H7 (cell line): ENCODE results near the gene LHX1. TPM values are rescaled to one million over a fixed set of nuclear protein-coding genes. Genes with fewer than 3 reads are reported as not detected.

ENCODE experiments used
- DNase-seq: peaks from one replicate; pipeline ENCODE4 v3.0.0; 2012
- H3K27me3 ChIP-seq: 2 replicates; pipeline ENCODE4 v1.6.0; 2011; ENCODE audit warnings: mild to moderate bottlenecking, low read length; ENCODE audit not compliant: control insufficient read depth, insufficient read depth
- H3K36me3 ChIP-seq: replicated peaks from 2 replicates; pipeline ENCODE4 v1.5.1; 2011; ENCODE audit warnings: low read length; ENCODE audit not compliant: control insufficient read depth, insufficient read depth
- H3K4me3 ChIP-seq: 2 replicates; pipeline ENCODE4 v1.5.1; 2011; ENCODE audit warnings: low read depth, mild to moderate bottlenecking, control low read depth, low read length, moderate library complexity; ENCODE audit not compliant: insufficient read depth
- total RNA-seq: library from RNA; depleted of rRNA; stranded (reverse); fragments of >200 nt; shearing (Covaris generic); gene quantifications from 2 replicates; pipeline ENCODE4 v1.2.3, GENCODE V29; 2014

LHX1 gene
- total RNA-seq, 1 experiment from 2014 or later = 23.1 TPM

DNA sequence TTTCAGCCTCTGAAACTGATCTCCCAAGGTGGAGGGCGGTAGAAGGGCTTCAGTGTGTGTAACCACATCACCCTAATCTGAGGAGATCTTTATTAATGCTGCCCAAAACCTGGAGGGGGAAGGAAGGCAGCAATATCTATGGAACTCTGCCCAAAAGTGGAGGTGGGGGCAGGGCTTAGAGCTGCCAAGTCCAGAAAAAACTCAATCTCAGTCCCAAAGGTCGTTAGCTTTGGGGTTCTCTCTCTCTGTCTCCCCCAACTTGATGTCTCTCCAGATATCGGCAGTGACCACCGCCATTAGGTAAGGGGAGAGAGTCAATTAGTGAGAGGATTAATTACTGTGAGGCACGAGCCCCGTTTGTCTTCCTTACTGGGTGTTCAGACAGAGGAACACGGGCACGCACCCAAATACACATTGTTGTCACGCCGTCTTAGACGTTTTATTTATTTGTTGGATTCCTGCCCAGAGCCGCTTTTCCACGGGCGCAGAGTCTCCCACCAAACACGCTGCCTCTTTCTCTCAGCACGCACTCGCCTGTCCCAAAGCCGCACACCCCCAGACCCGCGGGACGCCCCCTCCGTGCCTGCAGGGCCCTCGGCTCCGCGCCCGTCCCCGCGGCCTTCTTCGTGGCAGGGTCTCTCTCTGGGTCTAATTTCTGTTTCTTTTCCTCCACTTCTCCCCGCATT lies 5.4 kb upstream of the LHX1 start:
- no peaks in the 10 kb centered on the region for H3K36me3 ChIP-seq
- H3K27me3 ChIP-seq = peaks cover 76% of the 10 kb centered on the region
- DNase-seq = peak; percentile 57
- H3K4me3 ChIP-seq = no peak overlapping the region

DNA sequence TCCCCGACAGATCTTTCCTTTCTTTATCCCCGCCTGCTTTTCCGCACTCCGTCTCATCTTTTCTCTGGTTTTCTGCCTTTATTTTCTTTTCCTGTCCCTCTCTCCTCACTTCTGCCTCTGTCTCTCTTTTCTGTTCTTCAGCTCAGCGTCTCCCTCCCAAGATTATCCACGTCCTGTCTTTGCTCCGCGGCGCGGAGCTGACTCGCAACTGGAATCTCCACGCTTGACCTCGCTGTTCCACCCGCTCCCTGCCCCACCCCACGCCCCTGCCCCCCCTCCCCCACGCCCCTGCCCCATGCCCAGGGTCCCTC lies 4.9 kb upstream of the LHX1 start:
- no peaks in the 10 kb centered on the region for H3K36me3 ChIP-seq
- no peak for DNase-seq
- peaks cover 81% of the 10 kb centered on the region for H3K27me3 ChIP-seq
- H3K4me3 ChIP-seq = no peak overlapping the region

DNA sequence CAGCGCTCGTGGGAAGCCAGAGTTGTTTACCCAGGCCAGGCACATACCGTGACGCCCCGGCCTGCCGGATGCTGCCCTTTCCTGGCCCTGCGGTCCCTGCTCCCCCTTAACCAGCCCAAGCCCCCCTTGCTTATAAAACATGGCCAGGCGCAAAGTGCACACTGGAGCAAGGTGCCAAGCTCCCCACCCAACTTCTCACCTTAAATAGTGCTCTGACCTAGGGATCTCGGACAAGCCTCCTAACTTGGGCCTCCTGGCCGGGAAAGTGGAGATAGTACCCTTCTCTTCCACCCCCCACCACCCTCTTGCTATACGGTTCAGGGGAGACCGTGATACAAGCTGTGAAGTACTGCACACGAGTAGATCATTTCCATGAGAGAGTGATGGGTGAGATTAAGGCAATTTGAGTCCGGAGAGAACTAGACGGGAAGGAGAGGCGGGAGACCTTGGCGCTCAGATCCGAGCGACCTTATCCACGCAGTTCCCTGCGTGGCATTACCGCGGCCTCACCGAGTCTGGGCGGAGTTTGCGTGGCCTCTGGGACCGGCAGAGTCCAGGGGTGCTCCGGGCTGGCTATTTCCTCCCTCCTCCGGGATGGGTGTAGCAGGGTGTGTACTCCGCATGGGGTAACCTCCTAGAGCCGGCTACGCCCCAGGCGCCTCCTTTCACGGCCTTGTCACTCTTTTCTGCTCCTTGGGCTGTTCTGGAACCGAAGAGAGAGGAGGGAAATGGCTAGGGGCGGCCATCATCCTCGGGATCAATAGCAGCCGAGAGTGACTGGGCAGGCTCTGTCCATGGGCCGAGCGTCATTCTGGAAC lies 4.4 kb upstream of the LHX1 start:
- peaks cover 87% of the 10 kb centered on the region for H3K27me3 ChIP-seq
- DNase-seq = peak; percentile 74

DNA sequence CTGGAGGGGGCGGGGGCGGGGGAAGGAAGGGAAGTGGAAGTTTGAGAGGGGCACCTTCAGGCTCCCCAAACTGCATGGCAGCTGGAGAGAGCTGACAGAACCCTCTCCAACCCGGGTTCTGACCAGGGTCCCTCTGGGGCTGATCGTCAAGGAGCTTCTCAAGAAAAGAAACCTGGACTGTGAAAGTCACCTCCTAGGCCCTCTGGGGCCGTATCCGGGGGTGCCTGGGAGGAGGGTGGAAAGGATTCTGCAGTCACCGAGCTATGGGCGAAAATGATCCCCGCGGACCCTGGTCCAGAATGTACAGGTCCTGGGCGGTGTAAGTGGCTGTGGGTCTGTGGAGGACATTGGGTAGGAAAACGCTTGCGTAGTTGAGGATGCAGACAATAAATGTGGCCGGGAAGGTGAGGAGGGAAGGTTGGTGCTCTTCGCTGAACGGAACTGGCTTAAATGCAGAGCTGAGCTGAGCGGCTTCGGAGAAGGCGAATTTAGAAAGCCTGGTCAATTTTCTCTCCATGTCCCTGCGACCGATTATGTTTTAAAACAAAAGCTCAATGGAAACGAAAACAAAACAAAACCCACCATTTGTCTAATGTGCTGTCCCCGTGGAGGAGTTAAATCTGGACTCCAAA lies 3.6 kb upstream of the LHX1 start:
- H3K27me3 ChIP-seq = peaks cover 94% of the 10 kb centered on the region
- no peak for DNase-seq

More for the DNA sequence above, 4.4 kb upstream of the LHX1 start:
- H3K4me3 ChIP-seq = peak overlapping the region; percentile 2; the same call in 1 of the 2 replicates
- H3K36me3 ChIP-seq = no peaks in the 10 kb centered on the region

DNA sequence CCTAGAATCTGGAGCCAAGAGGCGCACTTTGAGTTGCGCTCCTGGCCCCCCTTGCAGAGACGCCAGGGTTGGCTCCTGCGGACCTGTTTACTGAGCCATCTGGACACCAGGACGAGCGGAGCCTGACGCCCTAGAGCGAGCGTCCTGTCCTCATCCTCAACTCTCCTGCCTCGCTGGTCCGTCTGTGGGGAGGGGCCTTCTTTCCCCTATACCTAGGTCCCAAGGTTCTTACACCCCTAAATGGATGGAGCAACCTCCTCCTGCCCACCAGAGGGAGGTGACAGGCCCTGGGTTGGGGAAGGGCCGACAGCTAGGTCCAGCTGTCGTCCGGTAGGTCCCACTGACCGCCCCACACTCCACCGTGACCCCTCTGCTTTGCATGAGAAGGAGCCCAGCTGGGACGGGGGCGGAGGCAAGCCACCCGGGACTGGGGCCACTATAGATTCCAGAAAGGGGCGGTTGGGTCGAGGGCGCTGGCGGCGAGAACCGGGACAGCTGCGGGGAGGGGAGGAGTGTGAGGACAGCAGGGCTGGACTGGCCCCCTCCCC lies 3.1 kb upstream of the LHX1 start:
- H3K27me3 ChIP-seq = peaks cover 97% of the 10 kb centered on the region

More for the DNA sequence above, 3.6 kb upstream of the LHX1 start:
- H3K4me3 ChIP-seq = no peak overlapping the region; the same call in 1 of the 2 replicates
- no peaks in the 10 kb centered on the region for H3K36me3 ChIP-seq

DNA sequence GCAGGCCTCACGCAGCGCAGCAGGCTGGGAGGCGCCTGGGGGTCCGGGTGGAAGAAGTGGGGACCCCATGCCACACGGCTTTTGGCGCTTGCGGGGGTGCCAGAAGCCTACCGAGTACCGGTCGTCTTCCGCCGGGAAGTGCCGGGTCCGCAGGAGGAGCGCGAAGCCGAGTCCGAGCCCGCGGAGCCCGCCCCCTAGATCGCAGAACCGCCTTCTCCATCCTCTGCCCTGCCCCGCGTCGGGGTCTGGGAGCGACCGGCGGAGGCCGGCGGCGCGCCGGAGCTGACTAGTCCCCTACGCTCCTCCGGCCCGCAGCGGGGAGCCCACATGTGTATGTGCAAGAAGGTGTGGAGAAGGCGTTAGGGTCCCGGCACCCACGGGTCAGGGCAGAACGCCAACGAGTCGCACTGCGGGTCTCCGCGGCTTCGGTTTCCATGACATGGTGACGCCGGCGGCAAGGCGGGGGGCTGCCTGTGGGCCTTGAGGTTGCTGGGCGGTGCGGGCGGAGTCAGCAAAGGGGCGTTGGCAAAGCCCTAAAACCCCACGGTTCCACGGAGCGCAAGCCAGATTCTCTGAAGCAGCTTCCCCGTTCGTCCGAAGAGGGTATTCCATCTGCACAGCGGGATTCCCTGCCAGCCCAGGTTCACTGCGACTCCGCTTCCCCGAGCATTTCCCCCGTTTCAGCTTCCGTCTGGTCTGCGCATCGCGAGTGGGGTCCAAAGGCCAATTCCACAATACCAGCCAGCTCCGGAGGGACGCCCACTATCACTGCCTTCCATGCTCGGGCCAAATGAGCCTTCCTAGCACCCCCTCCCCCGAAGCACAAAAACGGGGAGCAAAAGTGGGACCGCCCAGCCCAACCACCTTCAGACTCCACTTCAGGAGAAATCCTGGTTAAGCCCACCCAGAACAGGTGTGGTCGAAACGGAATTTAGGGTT lies 2.3 kb upstream of the LHX1 start:
- peak; percentile 93 for DNase-seq
- Histone ChIP-seq H3K4me3 (peak overlapping the region; percentile 70), H3K27me3 (peaks cover 97% of the 10 kb centered on the region), H3K36me3 (no peaks in the 10 kb centered on the region)

More for the DNA sequence above, 3.1 kb upstream of the LHX1 start:
- Histone ChIP-seq H3K4me3 (peak overlapping the region; percentile 70), H3K36me3 (no peaks in the 10 kb centered on the region)
- peak; percentile 86 for DNase-seq

DNA sequence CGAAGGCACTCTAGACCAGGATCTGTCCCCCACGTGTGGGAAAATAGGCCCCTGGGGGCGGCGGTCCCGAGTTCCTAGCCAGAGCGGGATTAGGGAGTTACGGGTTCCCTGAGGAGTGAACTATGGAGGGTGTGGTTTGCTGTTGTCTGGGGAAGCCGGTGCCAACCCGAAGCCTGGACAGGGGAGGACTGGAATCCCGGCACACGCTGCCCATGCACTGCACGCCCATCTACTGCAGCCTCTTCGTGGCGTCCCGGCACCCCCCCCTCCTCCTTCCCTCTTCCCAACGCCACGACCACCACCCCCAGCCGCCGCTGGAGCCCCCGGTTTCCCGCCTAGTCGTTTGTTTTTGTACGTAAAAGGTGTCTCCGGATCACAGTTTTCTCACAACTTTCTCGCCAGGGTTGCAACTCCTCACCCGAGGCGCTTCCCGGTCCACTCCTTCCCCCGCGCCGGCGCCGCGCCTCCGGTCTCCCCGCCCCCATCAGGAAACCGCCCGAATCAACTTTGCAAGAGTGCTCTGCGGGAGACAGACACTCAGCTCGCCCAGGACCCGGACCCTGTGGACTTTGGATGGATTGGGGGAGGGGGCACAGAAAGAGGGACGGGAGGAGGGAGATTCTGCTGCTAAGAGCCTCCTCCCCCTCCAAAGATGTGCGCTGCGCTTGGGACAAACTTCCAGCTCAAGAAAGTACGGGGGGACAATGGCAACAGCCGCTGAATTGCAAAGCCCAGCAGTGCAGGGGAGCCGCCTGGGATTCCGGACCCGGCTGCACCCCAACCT lies 1.4 kb upstream of the LHX1 start:
- no peaks in the 10 kb centered on the region for H3K36me3 ChIP-seq
- DNase-seq = peak; percentile 86
- peak overlapping the region; percentile 70 for H3K4me3 ChIP-seq
- H3K27me3 ChIP-seq = peaks cover 97% of the 10 kb centered on the region

DNA sequence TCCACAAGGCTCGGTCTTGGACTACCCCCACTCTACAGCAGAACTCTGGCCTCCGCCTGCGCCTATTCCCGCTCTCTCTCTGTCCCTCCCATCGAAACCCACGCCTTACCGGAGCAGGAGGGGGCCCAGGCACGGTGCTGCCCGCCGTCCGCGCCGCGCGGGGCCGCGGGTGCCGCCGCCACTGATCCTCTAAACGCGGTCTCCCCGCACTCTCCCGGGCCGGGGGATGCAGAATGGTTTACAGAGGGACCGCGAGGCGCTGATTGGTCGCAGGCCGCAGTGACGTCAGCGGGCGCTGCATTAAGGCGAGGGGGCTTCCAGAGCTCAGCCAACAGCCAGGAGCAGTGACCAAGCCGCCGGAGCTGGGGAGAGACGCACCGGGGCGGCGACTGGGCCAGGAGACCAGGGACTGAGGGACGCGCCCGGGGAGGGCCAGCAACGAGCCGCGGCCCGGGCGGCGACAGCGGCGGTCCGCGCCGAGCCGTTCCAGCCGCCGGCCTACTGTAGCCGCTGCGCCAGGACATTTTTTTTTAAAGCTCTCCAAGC lies 747 bp upstream of the LHX1 start:
- H3K36me3 ChIP-seq = no peaks in the 10 kb centered on the region
- H3K27me3 ChIP-seq = peaks cover 97% of the 10 kb centered on the region
- H3K4me3 ChIP-seq = peak overlapping the region; percentile 70
- peak; percentile 96 for DNase-seq

DNA sequence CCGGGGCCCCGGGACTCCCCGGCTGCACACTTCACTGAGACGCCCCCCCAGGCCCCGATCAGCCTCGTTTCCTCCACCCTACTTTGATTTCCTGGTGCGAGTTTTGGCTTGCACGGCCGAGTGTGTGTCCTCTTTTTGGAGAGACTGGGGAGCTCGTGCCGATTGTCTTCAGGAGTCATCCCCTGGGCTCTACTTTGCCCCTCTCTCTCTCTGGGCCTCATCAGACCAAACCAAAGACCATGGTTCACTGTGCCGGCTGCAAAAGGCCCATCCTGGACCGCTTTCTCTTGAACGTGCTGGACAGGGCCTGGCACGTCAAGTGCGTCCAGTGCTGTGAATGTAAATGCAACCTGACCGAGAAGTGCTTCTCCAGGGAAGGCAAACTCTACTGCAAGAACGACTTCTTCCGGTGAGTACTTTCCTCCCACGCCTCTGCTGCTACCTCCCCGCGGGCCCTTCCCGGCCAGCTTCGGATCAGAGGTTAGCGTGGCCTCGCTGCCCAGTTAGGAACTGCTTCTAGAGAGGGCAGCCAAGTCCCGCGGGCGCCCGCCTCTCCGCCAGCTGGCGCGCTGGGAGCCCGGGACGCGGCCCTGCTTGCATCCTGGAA lies 787 bp downstream of the LHX1 start:
- peak; percentile 78 for DNase-seq
- H3K27me3 ChIP-seq = peaks cover 97% of the 10 kb centered on the region
- no peaks in the 10 kb centered on the region for H3K36me3 ChIP-seq
- peak overlapping the region; percentile 70 for H3K4me3 ChIP-seq

DNA sequence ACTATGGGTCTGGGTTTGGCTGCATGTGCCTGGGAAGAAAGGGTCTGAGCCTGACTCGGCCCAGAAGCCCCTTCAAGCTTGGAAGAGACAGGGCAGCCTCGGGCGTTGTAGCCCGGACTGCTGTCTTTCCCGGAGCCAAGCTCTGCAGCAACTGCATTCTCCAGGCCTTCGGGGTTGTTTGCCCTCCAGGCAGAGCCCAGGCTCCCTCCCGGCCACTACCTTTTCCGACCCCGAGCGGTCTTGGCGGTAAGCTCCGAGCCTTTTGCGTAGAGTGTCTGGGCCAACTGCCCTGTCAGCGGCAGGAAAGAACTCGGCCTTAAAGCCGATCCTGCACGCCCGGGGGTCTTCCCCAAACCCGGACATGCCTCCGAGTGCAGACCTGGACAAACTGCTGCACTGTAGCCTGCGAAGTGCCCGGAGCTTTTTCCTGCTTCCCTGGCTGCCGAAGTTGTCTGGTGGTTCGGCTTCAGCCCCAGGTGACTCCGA lies 1.3 kb downstream of the LHX1 start:
- peak overlapping the region; percentile 70 for H3K4me3 ChIP-seq
- H3K27me3 ChIP-seq = peaks cover 97% of the 10 kb centered on the region
- DNase-seq = no peak
- H3K36me3 ChIP-seq = no peaks in the 10 kb centered on the region

DNA sequence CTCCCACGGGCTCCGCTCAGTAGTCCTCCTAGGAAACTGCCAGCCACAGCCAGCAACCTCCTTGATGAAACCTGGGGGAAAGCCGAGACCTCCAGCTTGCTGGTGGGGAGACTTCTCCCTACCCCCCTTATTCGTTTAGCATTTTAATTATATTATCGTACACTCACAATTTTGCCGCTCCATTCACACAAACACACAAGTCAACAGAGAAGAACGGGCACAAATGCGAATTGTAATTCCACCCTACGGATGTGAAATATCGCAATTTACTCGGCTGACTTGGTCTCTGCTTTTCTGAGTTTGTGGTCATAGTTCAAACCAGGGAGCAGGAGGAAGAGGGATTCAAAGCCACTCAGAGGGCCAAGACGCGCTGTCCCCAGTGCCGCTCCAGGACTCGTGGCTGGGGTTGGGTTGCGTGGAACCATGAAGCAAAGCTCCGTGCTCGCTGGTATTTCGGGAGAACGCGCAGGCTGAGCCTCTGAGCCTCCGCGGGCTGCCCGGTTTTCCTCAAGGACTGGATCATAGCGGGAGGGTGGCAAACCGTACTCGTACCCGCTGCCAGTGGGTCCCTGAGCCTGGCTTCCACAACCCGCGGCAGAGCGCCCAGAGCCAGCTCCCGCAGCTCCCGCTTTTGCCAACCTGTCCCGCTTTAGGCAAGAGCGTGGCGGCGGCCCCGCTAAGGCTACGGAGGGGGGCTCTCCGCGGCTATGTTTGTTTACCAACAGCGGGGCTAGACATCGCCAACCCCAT lies 2.0 kb downstream of the LHX1 start:
- no peaks in the 10 kb centered on the region for H3K36me3 ChIP-seq
- peak overlapping the region; percentile 70; the same call in 1 of the 2 replicates for H3K4me3 ChIP-seq
- peak; percentile 67 for DNase-seq
- H3K27me3 ChIP-seq = peaks cover 97% of the 10 kb centered on the region

DNA sequence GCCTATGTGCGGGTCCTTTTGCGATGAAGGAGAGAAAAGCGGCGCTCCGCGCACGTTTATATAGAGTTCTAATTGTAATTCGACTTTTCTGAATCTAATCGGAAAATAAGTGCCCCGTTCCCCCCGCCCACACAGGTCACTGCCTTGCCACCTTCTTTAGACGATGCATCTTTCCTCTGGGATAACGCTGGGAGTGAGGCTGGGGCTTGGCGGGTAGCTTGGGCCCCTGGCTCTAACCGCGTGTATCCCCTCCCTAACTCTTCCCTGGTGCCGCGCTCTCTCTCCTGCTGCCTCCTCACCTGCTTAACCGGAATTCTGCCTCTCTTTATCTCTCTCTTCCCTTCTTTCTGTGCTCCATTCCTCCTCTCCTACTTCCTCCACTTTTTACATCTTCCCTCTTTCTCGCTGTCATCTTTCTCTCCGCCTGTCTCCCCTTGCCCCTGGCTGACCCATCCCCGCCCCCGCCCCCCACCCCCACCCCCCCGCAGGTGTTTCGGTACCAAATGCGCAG lies 2.6 kb downstream of the LHX1 start:
- peak; percentile 82 for DNase-seq
- peak overlapping the region; percentile 70; the same call in 1 of the 2 replicates for H3K4me3 ChIP-seq
- H3K27me3 ChIP-seq = peaks cover 97% of the 10 kb centered on the region
- H3K36me3 ChIP-seq = no peaks in the 10 kb centered on the region
